GM23338 (cell line): ENCODE results near the gene TMTC2. TPM values are rescaled to one million over a fixed set of nuclear protein-coding genes. Genes with fewer than 3 reads are reported as not detected.

Source experiments
- ATAC-seq: fragments of 200-7000 bp; cut with Tn5 transposase; 3 replicates; pipeline ENCODE4 v1.9.1; 2020
- DNase-seq: peaks from one replicate; pipeline ENCODE4 v3.0.0-alpha.2; 2015; ENCODE audit warnings: low spot score
- H2AFZ ChIP-seq: fragments of 200-600 bp; sonication (generic); 2 replicates; pipeline ENCODE4 v1.8.0; 2016; ENCODE audit warnings: antibody characterized with exemption, mild to moderate bottlenecking, moderate library complexity
- H3F3A ChIP-seq: fragments of 200-600 bp; sonication (generic); replicated peaks from 2 replicates; pipeline ENCODE4 v1.8.0; 2017; ENCODE audit warnings: antibody characterized with exemption, mixed run types, low read depth
- H3K27ac ChIP-seq: fragments of 200-600 bp; sonication (generic); 2 replicates; pipeline ENCODE4 v1.6.1; 2016; ENCODE audit warnings: low read depth
- H3K27me3 ChIP-seq: fragments of 200-600 bp; sonication (generic); 2 replicates; pipeline ENCODE4 v1.8.0; 2016; ENCODE audit warnings: mild to moderate bottlenecking, mixed run types, moderate library complexity; ENCODE audit not compliant: insufficient read depth
- H3K36me3 ChIP-seq: fragments of 200-600 bp; sonication (generic); 2 replicates; pipeline ENCODE4 v1.8.0; 2016; ENCODE audit warnings: mild to moderate bottlenecking; ENCODE audit not compliant: insufficient read depth
- H3K4me1 ChIP-seq: fragments of 200-600 bp; sonication (generic); 2 replicates; pipeline ENCODE4 v1.8.0; 2016; ENCODE audit warnings: mild to moderate bottlenecking, moderate library complexity; ENCODE audit not compliant: insufficient read depth
- H3K4me2 ChIP-seq: fragments of 200-600 bp; sonication (generic); 2 replicates; pipeline ENCODE4 v1.7.1; 2017; ENCODE audit warnings: mixed run types
- H3K4me3 ChIP-seq: fragments of 200-600 bp; sonication (generic); 2 replicates; pipeline ENCODE4 v1.6.1; 2016; ENCODE audit warnings: mixed run types
- H3K79me2 ChIP-seq: fragments of 200-600 bp; sonication (generic); replicated peaks from 2 replicates; pipeline ENCODE4 v1.8.0; 2017; ENCODE audit warnings: mild to moderate bottlenecking; ENCODE audit not compliant: insufficient read depth
- H3K9me2 ChIP-seq: fragments of 200-600 bp; sonication (generic); 2 replicates; pipeline ENCODE4 v1.8.0; 2017; ENCODE audit not compliant: insufficient read depth
- H4K20me1 ChIP-seq: fragments of 200-600 bp; sonication (generic); replicated peaks from 2 replicates; pipeline ENCODE4 v1.8.0; 2017; ENCODE audit warnings: mild to moderate bottlenecking; ENCODE audit not compliant: insufficient read depth
- H3K27ac Mint-ChIP-seq: 2 replicates; pipeline ENCODE4 v1.8.0; 2020; ENCODE audit warnings: inconsistent platforms, mild to moderate bottlenecking, moderate library complexity, mixed read lengths
- H3K27me3 Mint-ChIP-seq: 3 replicates; pipeline ENCODE4 v1.8.0; 2022; ENCODE audit warnings: low read depth, mild to moderate bottlenecking, moderate library complexity, mixed read lengths, inconsistent platforms; ENCODE audit not compliant: insufficient read depth, poor library complexity
- H3K36me3 Mint-ChIP-seq: 3 replicates; pipeline ENCODE4 v1.8.0; 2021; ENCODE audit warnings: low read depth, mild to moderate bottlenecking, inconsistent platforms, moderate library complexity, mixed read lengths
- H3K4me1 Mint-ChIP-seq: 3 replicates; pipeline ENCODE4 v1.8.0; 2020; ENCODE audit warnings: mild to moderate bottlenecking, inconsistent platforms, mixed read lengths
- H3K4me3 Mint-ChIP-seq: 3 replicates; pipeline ENCODE4 v1.8.0; 2021; ENCODE audit warnings: moderate library complexity, mild to moderate bottlenecking, inconsistent platforms, mixed read lengths
- H3K9me3 Mint-ChIP-seq: 3 replicates; pipeline ENCODE4 v1.8.0; 2020; ENCODE audit warnings: moderate library complexity, mild to moderate bottlenecking, inconsistent platforms, mixed read lengths
- CREB1 ChIP-seq: fragments of 250-450 bp; sonication (Bioruptor Pico); IDR thresholded peaks from 2 replicates; pipeline ENCODE4 v1.5.0; 2020; ENCODE audit warnings: low read depth, mild to moderate bottlenecking, moderate library complexity
- EZH2 ChIP-seq: fragments of 200-600 bp; sonication (generic); IDR thresholded peaks from one replicate; pipeline ENCODE4 v1.8.0; 2017; ENCODE audit warnings: antibody characterized with exemption, mild to moderate bottlenecking, low read depth; ENCODE audit not compliant: unreplicated experiment
- EZH2phosphoT487 ChIP-seq: fragments of 200-600 bp; sonication (generic); IDR thresholded peaks from one replicate; pipeline ENCODE4 v1.8.1; 2018; ENCODE audit warnings: antibody characterized with exemption; ENCODE audit not compliant: unreplicated experiment
- JUNB ChIP-seq: IDR thresholded peaks from one replicate; pipeline ENCODE4 v1.6.1; 2016; ENCODE audit warnings: antibody characterized with exemption; ENCODE audit not compliant: unreplicated experiment
- NANOG ChIP-seq: IDR thresholded peaks from 2 replicates; pipeline ENCODE4 v1.6.1; 2016; ENCODE audit warnings: antibody characterized with exemption, borderline replicate concordance
- POLR2AphosphoS5 ChIP-seq: IDR thresholded peaks from 2 replicates; pipeline ENCODE4 v1.6.1; 2016; ENCODE audit warnings: antibody characterized with exemption, low read depth
- STAT1 ChIP-seq: IDR thresholded peaks from one replicate; pipeline ENCODE4 v1.6.1; 2016; ENCODE audit warnings: antibody characterized with exemption; ENCODE audit not compliant: unreplicated experiment
- ZNF114 ChIP-seq: fragments of 250-450 bp; sonication (Bioruptor Pico); IDR thresholded peaks from 2 replicates; pipeline ENCODE4 v1.5.0; 2020; ENCODE audit warnings: mild to moderate bottlenecking, moderate library complexity
- ZNF331 ChIP-seq: fragments of 250-450 bp; sonication (Bioruptor Pico); IDR thresholded peaks from 2 replicates; pipeline ENCODE4 v1.5.0; 2020; ENCODE audit warnings: low read depth, mild to moderate bottlenecking, moderate library complexity
- polyA plus RNA-seq: library from polyadenylated mRNA; unstranded; fragments of >200 nt; fragmentation: Nextera tagmentation; extraction: Ambion mirVana; gene quantifications from 2 replicates; pipeline ENCODE4 v1.2.1, GENCODE V29; 2016
- total RNA-seq: library from RNA; depleted of rRNA; stranded (reverse); fragments of >200 nt; shearing (Covaris generic); gene quantifications from 2 replicates; pipeline ENCODE4 v1.2.3, GENCODE V29; 2014
- TF ChIP-seq, protein P1 (sequence below): IDR thresholded peaks from one replicate; pipeline ENCODE4 v1.6.1; 2018; ENCODE audit warnings: antibody characterized with exemption; ENCODE audit not compliant: unreplicated experiment
- TF ChIP-seq, protein P2 (sequence below), 2 experiments: fragments of 200-600 bp in 1 of 2; sonication (generic) in 1 of 2; conservative IDR thresholded peaks; 2 replicates each; pipeline versions ENCODE4 v1.5.1 to v1.6.1; 2016 to 2017; ENCODE audit warnings: antibody characterized with exemption in 2 of 2, low read depth in 2 of 2, mild to moderate bottlenecking in 2 of 2, moderate library complexity in 1 of 2
- TF ChIP-seq, protein P3 (sequence below): IDR thresholded peaks from 2 replicates; pipeline ENCODE4 v1.6.1; 2016; ENCODE audit warnings: antibody characterized with exemption
- TF ChIP-seq, protein P4 (sequence below): fragments of 250-450 bp; sonication (Bioruptor Pico); IDR thresholded peaks from 2 replicates; pipeline ENCODE4 v1.5.0; 2020; ENCODE audit warnings: mild to moderate bottlenecking, moderate library complexity

TMTC2 gene
- total and polyA plus RNA-seq, 2 experiments from 2014 or later, result 0.57 to 6.5 TPM

DNA sequence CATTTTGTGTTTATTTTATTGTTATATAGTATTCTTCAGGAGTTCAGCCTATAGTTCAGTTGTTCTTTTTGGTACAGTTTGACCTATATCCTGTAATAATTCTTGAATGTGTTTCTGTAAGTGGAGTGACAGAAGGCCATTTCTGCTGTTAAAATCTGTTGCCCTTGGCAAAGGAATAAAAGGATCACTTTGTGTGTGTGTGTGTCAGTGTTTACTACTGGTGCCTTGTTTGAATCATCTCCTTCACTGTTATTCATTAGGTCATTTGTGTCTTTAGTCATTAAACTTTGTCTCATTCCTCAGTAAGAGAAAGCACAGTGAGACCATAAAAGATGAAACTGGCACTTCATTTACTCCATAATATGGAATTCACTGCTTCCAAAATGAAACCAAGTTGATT is 130.7 kb downstream of the TMTC2 start:
- peaks cover 8% of the 10 kb centered on the region; the same call in 1 of the 2 replicates for H3K4me1 ChIP-seq
- no peaks in the 10 kb centered on the region for H3K36me3 ChIP-seq
- H3K4me2 ChIP-seq, result no peak overlapping the region
- Mint-ChIP-seq H3K36me3 (no peaks in the 10 kb centered on the region), H3K4me1 (peaks cover 7% of the 10 kb centered on the region), H3K9me3 (no peaks in the 10 kb centered on the region), H3K27me3 (no peaks in the 10 kb centered on the region), H3K4me3 (no peak overlapping the region), H3K27ac (no peak overlapping the region)
- H3K79me2 ChIP-seq, result no peaks in the 10 kb centered on the region
- H3K4me3 ChIP-seq, result no peak overlapping the region
- no peak for DNase-seq
- H2AFZ ChIP-seq, result no peak overlapping the region
- H4K20me1 ChIP-seq, result no peaks in the 10 kb centered on the region
- H3F3A ChIP-seq, result no peaks in the 10 kb centered on the region
- no peak overlapping the region for H3K27ac ChIP-seq
- no peak for ATAC-seq
- H3K9me2 ChIP-seq, result no peaks in the 10 kb centered on the region
- TF ChIP-seq, protein P1, sequence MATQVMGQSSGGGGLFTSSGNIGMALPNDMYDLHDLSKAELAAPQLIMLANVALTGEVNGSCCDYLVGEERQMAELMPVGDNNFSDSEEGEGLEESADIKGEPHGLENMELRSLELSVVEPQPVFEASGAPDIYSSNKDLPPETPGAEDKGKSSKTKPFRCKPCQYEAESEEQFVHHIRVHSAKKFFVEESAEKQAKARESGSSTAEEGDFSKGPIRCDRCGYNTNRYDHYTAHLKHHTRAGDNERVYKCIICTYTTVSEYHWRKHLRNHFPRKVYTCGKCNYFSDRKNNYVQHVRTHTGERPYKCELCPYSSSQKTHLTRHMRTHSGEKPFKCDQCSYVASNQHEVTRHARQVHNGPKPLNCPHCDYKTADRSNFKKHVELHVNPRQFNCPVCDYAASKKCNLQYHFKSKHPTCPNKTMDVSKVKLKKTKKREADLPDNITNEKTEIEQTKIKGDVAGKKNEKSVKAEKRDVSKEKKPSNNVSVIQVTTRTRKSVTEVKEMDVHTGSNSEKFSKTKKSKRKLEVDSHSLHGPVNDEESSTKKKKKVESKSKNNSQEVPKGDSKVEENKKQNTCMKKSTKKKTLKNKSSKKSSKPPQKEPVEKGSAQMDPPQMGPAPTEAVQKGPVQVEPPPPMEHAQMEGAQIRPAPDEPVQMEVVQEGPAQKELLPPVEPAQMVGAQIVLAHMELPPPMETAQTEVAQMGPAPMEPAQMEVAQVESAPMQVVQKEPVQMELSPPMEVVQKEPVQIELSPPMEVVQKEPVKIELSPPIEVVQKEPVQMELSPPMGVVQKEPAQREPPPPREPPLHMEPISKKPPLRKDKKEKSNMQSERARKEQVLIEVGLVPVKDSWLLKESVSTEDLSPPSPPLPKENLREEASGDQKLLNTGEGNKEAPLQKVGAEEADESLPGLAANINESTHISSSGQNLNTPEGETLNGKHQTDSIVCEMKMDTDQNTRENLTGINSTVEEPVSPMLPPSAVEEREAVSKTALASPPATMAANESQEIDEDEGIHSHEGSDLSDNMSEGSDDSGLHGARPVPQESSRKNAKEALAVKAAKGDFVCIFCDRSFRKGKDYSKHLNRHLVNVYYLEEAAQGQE, result no peak
- TF ChIP-seq ZNF114 (CRISPR knock-in tag) (no peak), EZH2phosphoT487 (no peak), EZH2 (no peak), ZNF331 (CRISPR knock-in tag) (no peak), NANOG (no peak), POLR2AphosphoS5 (no peak), STAT1 (no peak), JUNB (no peak), CREB1 (CRISPR knock-in tag) (no peak)
- TF ChIP-seq, protein P2, sequence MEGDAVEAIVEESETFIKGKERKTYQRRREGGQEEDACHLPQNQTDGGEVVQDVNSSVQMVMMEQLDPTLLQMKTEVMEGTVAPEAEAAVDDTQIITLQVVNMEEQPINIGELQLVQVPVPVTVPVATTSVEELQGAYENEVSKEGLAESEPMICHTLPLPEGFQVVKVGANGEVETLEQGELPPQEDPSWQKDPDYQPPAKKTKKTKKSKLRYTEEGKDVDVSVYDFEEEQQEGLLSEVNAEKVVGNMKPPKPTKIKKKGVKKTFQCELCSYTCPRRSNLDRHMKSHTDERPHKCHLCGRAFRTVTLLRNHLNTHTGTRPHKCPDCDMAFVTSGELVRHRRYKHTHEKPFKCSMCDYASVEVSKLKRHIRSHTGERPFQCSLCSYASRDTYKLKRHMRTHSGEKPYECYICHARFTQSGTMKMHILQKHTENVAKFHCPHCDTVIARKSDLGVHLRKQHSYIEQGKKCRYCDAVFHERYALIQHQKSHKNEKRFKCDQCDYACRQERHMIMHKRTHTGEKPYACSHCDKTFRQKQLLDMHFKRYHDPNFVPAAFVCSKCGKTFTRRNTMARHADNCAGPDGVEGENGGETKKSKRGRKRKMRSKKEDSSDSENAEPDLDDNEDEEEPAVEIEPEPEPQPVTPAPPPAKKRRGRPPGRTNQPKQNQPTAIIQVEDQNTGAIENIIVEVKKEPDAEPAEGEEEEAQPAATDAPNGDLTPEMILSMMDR (conservative IDR thresholded peaks at IDR 0.05; ENCODE audit: low read depth in 2 of 2), result no peak
- TF ChIP-seq, protein P3, sequence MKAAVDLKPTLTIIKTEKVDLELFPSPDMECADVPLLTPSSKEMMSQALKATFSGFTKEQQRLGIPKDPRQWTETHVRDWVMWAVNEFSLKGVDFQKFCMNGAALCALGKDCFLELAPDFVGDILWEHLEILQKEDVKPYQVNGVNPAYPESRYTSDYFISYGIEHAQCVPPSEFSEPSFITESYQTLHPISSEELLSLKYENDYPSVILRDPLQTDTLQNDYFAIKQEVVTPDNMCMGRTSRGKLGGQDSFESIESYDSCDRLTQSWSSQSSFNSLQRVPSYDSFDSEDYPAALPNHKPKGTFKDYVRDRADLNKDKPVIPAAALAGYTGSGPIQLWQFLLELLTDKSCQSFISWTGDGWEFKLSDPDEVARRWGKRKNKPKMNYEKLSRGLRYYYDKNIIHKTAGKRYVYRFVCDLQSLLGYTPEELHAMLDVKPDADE, result no peak
- TF ChIP-seq, protein P4, sequence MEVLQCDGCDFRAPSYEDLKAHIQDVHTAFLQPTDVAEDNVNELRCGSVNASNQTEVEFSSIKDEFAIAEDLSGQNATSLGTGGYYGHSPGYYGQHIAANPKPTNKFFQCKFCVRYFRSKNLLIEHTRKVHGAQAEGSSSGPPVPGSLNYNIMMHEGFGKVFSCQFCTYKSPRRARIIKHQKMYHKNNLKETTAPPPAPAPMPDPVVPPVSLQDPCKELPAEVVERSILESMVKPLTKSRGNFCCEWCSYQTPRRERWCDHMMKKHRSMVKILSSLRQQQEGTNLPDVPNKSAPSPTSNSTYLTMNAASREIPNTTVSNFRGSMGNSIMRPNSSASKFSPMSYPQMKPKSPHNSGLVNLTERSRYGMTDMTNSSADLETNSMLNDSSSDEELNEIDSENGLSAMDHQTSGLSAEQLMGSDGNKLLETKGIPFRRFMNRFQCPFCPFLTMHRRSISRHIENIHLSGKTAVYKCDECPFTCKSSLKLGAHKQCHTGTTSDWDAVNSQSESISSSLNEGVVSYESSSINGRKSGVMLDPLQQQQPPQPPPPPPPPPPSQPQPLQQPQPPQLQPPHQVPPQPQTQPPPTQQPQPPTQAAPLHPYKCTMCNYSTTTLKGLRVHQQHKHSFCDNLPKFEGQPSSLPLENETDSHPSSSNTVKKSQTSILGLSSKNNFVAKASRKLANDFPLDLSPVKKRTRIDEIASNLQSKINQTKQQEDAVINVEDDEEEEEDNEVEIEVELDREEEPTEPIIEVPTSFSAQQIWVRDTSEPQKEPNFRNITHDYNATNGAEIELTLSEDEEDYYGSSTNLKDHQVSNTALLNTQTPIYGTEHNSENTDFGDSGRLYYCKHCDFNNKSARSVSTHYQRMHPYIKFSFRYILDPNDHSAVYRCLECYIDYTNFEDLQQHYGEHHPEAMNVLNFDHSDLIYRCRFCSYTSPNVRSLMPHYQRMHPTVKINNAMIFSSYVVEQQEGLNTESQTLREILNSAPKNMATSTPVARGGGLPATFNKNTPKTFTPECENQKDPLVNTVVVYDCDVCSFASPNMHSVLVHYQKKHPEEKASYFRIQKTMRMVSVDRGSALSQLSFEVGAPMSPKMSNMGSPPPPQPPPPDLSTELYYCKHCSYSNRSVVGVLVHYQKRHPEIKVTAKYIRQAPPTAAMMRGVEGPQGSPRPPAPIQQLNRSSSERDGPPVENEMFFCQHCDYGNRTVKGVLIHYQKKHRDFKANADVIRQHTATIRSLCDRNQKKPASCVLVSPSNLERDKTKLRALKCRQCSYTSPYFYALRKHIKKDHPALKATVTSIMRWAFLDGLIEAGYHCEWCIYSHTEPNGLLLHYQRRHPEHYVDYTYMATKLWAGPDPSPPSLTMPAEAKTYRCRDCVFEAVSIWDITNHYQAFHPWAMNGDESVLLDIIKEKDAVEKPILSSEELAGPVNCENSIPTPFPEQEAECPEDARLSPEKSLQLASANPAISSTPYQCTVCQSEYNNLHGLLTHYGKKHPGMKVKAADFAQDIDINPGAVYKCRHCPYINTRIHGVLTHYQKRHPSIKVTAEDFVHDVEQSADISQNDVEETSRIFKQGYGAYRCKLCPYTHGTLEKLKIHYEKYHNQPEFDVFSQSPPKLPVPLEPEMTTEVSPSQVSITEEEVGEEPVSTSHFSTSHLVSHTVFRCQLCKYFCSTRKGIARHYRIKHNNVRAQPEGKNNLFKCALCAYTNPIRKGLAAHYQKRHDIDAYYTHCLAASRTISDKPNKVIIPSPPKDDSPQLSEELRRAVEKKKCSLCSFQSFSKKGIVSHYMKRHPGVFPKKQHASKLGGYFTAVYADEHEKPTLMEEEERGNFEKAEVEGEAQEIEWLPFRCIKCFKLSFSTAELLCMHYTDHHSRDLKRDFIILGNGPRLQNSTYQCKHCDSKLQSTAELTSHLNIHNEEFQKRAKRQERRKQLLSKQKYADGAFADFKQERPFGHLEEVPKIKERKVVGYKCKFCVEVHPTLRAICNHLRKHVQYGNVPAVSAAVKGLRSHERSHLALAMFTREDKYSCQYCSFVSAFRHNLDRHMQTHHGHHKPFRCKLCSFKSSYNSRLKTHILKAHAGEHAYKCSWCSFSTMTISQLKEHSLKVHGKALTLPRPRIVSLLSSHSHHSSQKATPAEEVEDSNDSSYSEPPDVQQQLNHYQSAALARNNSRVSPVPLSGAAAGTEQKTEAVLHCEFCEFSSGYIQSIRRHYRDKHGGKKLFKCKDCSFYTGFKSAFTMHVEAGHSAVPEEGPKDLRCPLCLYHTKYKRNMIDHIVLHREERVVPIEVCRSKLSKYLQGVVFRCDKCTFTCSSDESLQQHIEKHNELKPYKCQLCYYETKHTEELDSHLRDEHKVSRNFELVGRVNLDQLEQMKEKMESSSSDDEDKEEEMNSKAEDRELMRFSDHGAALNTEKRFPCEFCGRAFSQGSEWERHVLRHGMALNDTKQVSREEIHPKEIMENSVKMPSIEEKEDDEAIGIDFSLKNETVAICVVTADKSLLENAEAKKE (CRISPR knock-in tag), result no peak
- H3K27me3 ChIP-seq, result no peaks in the 10 kb centered on the region
